Karpas-422 (cell line): ENCODE results near the gene NWD2. TPM values are rescaled to one million over a fixed set of nuclear protein-coding genes. Genes with fewer than 3 reads are reported as not detected.

Experiments used
- DNase-seq: peaks from one replicate; pipeline ENCODE4 v3.0.0-alpha.2; 2015
- H2AFZ ChIP-seq: fragments of 200-600 bp; sonication (generic); 2 replicates; pipeline ENCODE4 v1.6.1; 2014; ENCODE audit warnings: antibody characterized with exemption, low read length, mixed read lengths
- H3K27ac ChIP-seq: fragments of 200-600 bp; sonication (generic); 2 replicates; pipeline ENCODE4 v1.5.1; 2014; ENCODE audit warnings: mild to moderate bottlenecking, low read length, moderate library complexity
- H3K27me3 ChIP-seq: fragments of 200-600 bp; sonication (generic); 2 replicates; pipeline ENCODE4 v1.6.1; 2014; ENCODE audit warnings: low read length, mixed read lengths
- H3K36me3 ChIP-seq: fragments of 200-600 bp; sonication (generic); 2 replicates; pipeline ENCODE4 v1.6.1; 2014; ENCODE audit warnings: low read length, mixed read lengths; ENCODE audit not compliant: insufficient read depth
- H3K4me1 ChIP-seq: fragments of 200-600 bp; sonication (generic); 2 replicates; pipeline ENCODE4 v1.6.1; 2014; ENCODE audit warnings: mild to moderate bottlenecking, low read length, mixed read lengths
- H3K4me2 ChIP-seq: fragments of 200-600 bp; sonication (generic); 2 replicates; pipeline ENCODE4 v1.6.1; 2014; ENCODE audit warnings: low read length, low read depth, mild to moderate bottlenecking; ENCODE audit not compliant: poor library complexity, severe bottlenecking
- H3K4me3 ChIP-seq: fragments of 200-600 bp; sonication (generic); 2 replicates; pipeline ENCODE4 v1.5.1; 2014; ENCODE audit warnings: mild to moderate bottlenecking, antibody characterized with exemption, low read length, mixed read lengths
- H3K79me2 ChIP-seq: fragments of 200-600 bp; sonication (generic); 2 replicates; pipeline ENCODE4 v1.6.1; 2014; ENCODE audit warnings: mild to moderate bottlenecking, low read length, mixed read lengths
- H3K9ac ChIP-seq: fragments of 200-600 bp; sonication (generic); 2 replicates; pipeline ENCODE4 v1.6.0; 2014; ENCODE audit warnings: low read length
- H3K9me2 ChIP-seq: fragments of 200-600 bp; sonication (generic), shearing (Covaris generic); replicated peaks from 2 replicates; pipeline ENCODE4 v1.6.0; 2014; ENCODE audit warnings: mild to moderate bottlenecking, low read length, moderate library complexity; ENCODE audit not compliant: insufficient read depth
- H3K9me3 ChIP-seq: fragments of 300-700, 200-600 bp; sonication (generic); 2 replicates; pipeline ENCODE4 v1.6.1; 2014; ENCODE audit warnings: low read length, mixed read lengths
- H4K20me1 ChIP-seq: fragments of 200-600 bp; sonication (generic); 2 replicates; pipeline ENCODE4 v1.6.1; 2014; ENCODE audit warnings: mild to moderate bottlenecking, antibody characterized with exemption, low read length, low read depth; ENCODE audit not compliant: insufficient read depth
- total RNA-seq: library from RNA; depleted of rRNA; stranded (reverse); fragments of >200 nt; shearing (Covaris generic); gene quantifications from 2 replicates; pipeline ENCODE4 v1.2.3, GENCODE V29; 2014; ENCODE audit warnings: low replicate concordance

The NWD2 gene
- total RNA-seq, 1 experiment from 2014 or later, result not detected

GRCh38 chr4:37305984-37306383, 61.4 kb downstream of the NWD2 start:
- Histone ChIP-seq H3K27ac (no peak overlapping the region), H3K4me1 (no peaks in the 10 kb centered on the region), H3K9me3 (no peaks in the 10 kb centered on the region), H2AFZ (no peak overlapping the region), H3K9ac (no peak overlapping the region), H3K9me2 (no peaks in the 10 kb centered on the region), H3K4me3 (no peak overlapping the region), H3K79me2 (no peaks in the 10 kb centered on the region), H3K4me2 (no peak overlapping the region), H3K36me3 (no peaks in the 10 kb centered on the region), H3K27me3 (no peaks in the 10 kb centered on the region), H4K20me1 (no peaks in the 10 kb centered on the region)
- no peak for DNase-seq

- no peaks in the 10 kb centered on the region for H3K9me3 ChIP-seq
- H3K36me3 ChIP-seq, result no peaks in the 10 kb centered on the region
- no peak for DNase-seq
- H3K4me2 ChIP-seq, result no peak overlapping the region
- H3K9ac ChIP-seq, result no peak overlapping the region
- H3K79me2 ChIP-seq, result no peaks in the 10 kb centered on the region
- no peak overlapping the region for H3K4me3 ChIP-seq
- no peaks in the 10 kb centered on the region for H3K9me2 ChIP-seq
- H3K27ac ChIP-seq, result no peak overlapping the region
- no peaks in the 10 kb centered on the region for H3K4me1 ChIP-seq
- H3K27me3 ChIP-seq, result no peaks in the 10 kb centered on the region
- H2AFZ ChIP-seq, result no peak overlapping the region
- no peaks in the 10 kb centered on the region for H4K20me1 ChIP-seq
Observed at GRCh38 chr4:37317104-37317643, 72.6 kb downstream of the NWD2 start.

GRCh38 chr4:37320513-37321235, 76.1 kb downstream of the NWD2 start:
- H3K9me2 ChIP-seq, result no peaks in the 10 kb centered on the region
- no peaks in the 10 kb centered on the region for H3K4me1 ChIP-seq
- H3K79me2 ChIP-seq, result no peaks in the 10 kb centered on the region
- no peak overlapping the region for H3K27ac ChIP-seq
- no peak overlapping the region for H3K9ac ChIP-seq
- DNase-seq, result no peak
- no peak overlapping the region for H3K4me3 ChIP-seq
- H4K20me1 ChIP-seq, result no peaks in the 10 kb centered on the region
- H2AFZ ChIP-seq, result no peak overlapping the region
- H3K27me3 ChIP-seq, result no peaks in the 10 kb centered on the region
- no peaks in the 10 kb centered on the region for H3K36me3 ChIP-seq
- H3K4me2 ChIP-seq, result no peak overlapping the region
- H3K9me3 ChIP-seq, result no peaks in the 10 kb centered on the region

- no peaks in the 10 kb centered on the region for H3K9me2 ChIP-seq
- H3K79me2 ChIP-seq, result no peaks in the 10 kb centered on the region
- no peak overlapping the region for H2AFZ ChIP-seq
- H3K9me3 ChIP-seq, result no peaks in the 10 kb centered on the region
- H4K20me1 ChIP-seq, result no peaks in the 10 kb centered on the region
- no peak overlapping the region for H3K4me3 ChIP-seq
- no peaks in the 10 kb centered on the region for H3K4me1 ChIP-seq
- no peak for DNase-seq
- H3K27me3 ChIP-seq, result no peaks in the 10 kb centered on the region
- no peak overlapping the region for H3K27ac ChIP-seq
- H3K9ac ChIP-seq, result no peak overlapping the region
- H3K36me3 ChIP-seq, result no peaks in the 10 kb centered on the region
- H3K4me2 ChIP-seq, result no peak overlapping the region
Observed at GRCh38 chr4:37322122-37322521, 77.6 kb downstream of the NWD2 start.

- Histone ChIP-seq H3K9ac (no peak overlapping the region), H3K4me1 (no peaks in the 10 kb centered on the region), H3K27ac (no peak overlapping the region), H3K4me2 (no peak overlapping the region), H3K9me3 (no peaks in the 10 kb centered on the region), H2AFZ (no peak overlapping the region), H3K4me3 (no peak overlapping the region), H3K36me3 (no peaks in the 10 kb centered on the region), H3K27me3 (no peaks in the 10 kb centered on the region), H3K79me2 (no peaks in the 10 kb centered on the region), H3K9me2 (no peaks in the 10 kb centered on the region), H4K20me1 (no peaks in the 10 kb centered on the region)
- no peak for DNase-seq
Observed at GRCh38 chr4:37324546-37324945, 80.0 kb downstream of the NWD2 start.

GRCh38 chr4:37326852-37327251, 82.3 kb downstream of the NWD2 start:
- no peak for DNase-seq
- H3K4me1 ChIP-seq, result no peaks in the 10 kb centered on the region
- no peaks in the 10 kb centered on the region for H3K27me3 ChIP-seq
- H3K79me2 ChIP-seq, result no peaks in the 10 kb centered on the region
- H4K20me1 ChIP-seq, result no peaks in the 10 kb centered on the region
- no peak overlapping the region for H3K4me2 ChIP-seq
- no peak overlapping the region for H3K4me3 ChIP-seq
- no peak overlapping the region for H3K9ac ChIP-seq
- H3K9me3 ChIP-seq, result no peaks in the 10 kb centered on the region; the same call in 1 of the 2 replicates
- no peak overlapping the region for H3K27ac ChIP-seq
- H2AFZ ChIP-seq, result no peak overlapping the region
- no peaks in the 10 kb centered on the region for H3K9me2 ChIP-seq
- no peaks in the 10 kb centered on the region for H3K36me3 ChIP-seq

- Histone ChIP-seq H3K79me2 (no peaks in the 10 kb centered on the region), H3K4me3 (no peak overlapping the region), H3K4me2 (no peak overlapping the region), H3K36me3 (no peaks in the 10 kb centered on the region), H2AFZ (no peak overlapping the region), H3K9me2 (no peaks in the 10 kb centered on the region), H3K4me1 (no peaks in the 10 kb centered on the region), H3K9me3 (no peaks in the 10 kb centered on the region), H4K20me1 (no peaks in the 10 kb centered on the region), H3K27ac (no peak overlapping the region), H3K9ac (no peak overlapping the region), H3K27me3 (no peaks in the 10 kb centered on the region)
- no peak for DNase-seq
Observed at GRCh38 chr4:37338972-37339371, 94.4 kb downstream of the NWD2 start.

- Histone ChIP-seq H3K9me2 (no peaks in the 10 kb centered on the region; the same call in 1 of the 2 replicates), H3K4me1 (no peaks in the 10 kb centered on the region), H3K9ac (no peak overlapping the region), H3K27me3 (no peaks in the 10 kb centered on the region), H4K20me1 (no peaks in the 10 kb centered on the region), H3K4me3 (no peak overlapping the region), H3K79me2 (no peaks in the 10 kb centered on the region), H3K4me2 (no peak overlapping the region), H2AFZ (no peak overlapping the region), H3K9me3 (no peaks in the 10 kb centered on the region), H3K36me3 (no peaks in the 10 kb centered on the region), H3K27ac (no peak overlapping the region)
- DNase-seq, result no peak
Observed at GRCh38 chr4:37358748-37359147, 114.2 kb downstream of the NWD2 start.
